Measurements from ENCODE around the gene OR6C76.

DNA sequence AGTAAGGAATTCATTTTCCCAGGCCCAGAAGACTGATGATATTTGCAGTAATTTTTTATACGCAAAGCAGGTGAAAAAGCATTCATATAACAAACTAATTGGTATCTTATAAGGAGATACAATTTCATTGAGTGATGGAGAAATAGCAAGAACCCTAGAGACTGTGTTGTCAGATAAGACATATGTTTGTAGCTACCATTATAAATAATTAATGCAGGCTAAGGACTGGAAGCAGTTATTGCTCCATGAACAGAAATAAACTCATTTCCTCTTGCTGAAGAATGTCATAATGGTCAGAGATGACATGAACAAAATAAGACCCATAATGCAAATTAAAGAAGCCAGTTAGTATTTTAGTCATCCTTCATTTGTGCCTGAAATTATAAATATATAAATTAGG lies 19.3 kb downstream of the OR6C76 start:
- TF ChIP-seq, protein P1, sequence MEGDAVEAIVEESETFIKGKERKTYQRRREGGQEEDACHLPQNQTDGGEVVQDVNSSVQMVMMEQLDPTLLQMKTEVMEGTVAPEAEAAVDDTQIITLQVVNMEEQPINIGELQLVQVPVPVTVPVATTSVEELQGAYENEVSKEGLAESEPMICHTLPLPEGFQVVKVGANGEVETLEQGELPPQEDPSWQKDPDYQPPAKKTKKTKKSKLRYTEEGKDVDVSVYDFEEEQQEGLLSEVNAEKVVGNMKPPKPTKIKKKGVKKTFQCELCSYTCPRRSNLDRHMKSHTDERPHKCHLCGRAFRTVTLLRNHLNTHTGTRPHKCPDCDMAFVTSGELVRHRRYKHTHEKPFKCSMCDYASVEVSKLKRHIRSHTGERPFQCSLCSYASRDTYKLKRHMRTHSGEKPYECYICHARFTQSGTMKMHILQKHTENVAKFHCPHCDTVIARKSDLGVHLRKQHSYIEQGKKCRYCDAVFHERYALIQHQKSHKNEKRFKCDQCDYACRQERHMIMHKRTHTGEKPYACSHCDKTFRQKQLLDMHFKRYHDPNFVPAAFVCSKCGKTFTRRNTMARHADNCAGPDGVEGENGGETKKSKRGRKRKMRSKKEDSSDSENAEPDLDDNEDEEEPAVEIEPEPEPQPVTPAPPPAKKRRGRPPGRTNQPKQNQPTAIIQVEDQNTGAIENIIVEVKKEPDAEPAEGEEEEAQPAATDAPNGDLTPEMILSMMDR (conservative IDR thresholded peaks at IDR 0.05; ENCODE audit: low read length) = no peak
- TF ChIP-seq EZH2phosphoT487 (IDR thresholded peaks at IDR 0.05; ENCODE audit: borderline replicate concordance) = no peak
